ENCODE measurements around the gene HEPACAM2.

HEPACAM2 gene

DNA sequence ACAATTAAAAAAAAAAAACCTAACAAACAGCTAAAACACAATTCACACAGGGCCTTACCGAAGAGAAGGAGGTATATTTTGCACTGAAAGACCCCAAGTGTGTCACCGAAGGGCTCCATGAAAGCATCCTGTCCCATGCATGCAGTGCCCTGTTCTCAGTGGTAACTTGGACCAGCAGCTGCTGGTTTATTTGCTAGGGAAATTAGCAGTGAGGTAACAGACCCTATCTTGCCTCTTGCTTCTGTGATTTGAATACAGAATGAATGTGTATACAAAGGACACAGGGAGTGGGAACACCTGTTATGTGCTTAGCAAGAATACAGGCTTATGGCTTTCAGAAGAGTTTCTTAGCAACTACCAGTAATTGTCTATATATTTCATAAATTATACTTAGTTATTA, at the start of gene HEPACAM2:
HEPACAM2 (minus strand) TSS at position 160 of the 400 bp plus-strand sequence.
- no peak for DNase-seq (ENCODE audit: low read depth in 3 of 3)

DNA sequence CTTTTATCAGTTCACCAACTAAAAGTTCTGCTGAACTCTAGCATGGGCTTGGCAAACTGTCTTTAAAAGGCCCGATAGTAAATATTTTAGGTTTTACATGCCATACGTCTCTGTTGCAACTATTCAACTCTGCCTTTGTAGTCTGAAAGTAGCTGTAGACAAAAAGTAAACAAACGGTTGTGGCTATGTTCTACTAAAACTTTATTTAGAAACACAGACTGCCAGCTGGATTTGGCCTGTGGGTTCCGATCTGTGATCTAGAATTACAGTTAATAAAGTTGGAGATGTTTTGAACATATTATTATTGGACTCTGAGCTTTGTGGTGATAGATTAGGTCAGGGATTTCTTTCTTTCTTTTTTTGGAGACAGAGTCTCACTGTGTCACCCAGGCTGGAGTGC, 39.0 kb upstream of the HEPACAM2 start:
- DNase-seq (ENCODE audit: low read depth in 3 of 3): no peak

DNA sequence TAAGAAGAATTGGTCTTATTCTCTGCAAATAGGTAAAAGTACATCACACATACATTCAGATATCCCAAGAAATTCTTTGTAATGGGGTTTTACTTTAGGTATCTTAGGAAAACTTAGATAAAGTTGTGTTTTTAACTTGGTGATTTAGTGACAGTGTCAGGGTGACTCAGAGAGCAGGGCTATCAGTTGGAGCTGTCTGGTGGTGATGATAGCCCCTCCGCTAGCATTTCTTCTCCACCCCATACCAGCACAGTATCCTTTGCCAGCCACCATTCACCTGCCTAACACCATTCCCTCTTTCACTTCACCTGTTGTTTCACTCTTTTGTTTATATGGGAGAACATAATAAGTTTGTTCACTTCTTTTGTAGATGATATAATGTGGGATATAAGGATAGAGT, 36.3 kb upstream of the HEPACAM2 start:
- no peak for DNase-seq (ENCODE audit: low read depth in 3 of 3)

DNA sequence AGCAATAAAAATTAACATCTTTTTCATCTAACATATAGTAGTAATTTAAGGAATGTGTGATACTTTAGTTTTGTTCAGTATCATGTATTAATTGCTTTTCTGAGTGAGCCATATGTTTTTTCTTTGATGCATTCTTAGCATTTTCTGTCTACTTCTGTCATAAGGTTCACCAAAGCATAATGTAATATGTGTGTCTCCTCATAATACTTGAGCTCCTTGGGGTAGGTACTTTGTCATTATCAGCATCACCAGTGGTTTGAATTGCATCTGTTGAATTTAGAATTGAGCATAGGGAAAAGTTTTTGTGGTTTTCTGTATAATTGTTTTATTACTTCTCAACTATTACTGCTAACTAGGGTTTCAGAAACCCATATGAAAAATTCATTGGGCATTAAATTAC, 32.4 kb upstream of the HEPACAM2 start:
- DNase-seq (ENCODE audit: low read depth in 3 of 3): no peak

DNA sequence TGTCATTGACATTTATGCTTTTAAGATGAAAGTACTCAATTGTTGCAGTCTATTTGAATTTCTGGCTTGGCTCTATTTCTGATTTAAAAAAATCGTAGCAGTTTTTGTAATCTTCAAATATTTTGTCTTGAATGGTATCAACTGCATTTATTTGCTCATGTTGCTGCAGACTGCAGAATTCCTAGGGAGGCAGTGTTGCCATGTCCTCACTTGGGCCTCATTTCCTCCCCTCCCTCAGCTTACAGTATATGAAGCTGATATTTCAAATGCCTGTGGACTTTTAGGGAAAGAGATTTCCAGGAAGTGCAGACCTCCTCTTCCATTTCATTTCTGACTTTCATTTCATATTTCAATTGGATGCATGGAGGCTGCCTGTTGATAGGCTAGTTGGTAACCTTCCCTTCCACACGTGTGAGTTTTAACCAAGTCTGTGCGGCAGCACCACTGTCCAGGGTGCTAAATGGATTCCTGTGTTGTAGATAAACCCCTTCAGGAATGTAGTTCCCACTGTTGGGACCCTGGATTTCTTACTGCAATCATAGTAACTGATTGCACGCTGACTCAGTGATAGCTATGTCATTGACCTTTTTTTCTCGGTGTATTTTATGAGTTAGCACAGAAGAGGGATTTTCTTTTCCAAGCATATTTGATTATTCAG, 23.4 kb upstream of the HEPACAM2 start:
- DNase-seq (ENCODE audit: low read depth in 3 of 3): no peak

DNA sequence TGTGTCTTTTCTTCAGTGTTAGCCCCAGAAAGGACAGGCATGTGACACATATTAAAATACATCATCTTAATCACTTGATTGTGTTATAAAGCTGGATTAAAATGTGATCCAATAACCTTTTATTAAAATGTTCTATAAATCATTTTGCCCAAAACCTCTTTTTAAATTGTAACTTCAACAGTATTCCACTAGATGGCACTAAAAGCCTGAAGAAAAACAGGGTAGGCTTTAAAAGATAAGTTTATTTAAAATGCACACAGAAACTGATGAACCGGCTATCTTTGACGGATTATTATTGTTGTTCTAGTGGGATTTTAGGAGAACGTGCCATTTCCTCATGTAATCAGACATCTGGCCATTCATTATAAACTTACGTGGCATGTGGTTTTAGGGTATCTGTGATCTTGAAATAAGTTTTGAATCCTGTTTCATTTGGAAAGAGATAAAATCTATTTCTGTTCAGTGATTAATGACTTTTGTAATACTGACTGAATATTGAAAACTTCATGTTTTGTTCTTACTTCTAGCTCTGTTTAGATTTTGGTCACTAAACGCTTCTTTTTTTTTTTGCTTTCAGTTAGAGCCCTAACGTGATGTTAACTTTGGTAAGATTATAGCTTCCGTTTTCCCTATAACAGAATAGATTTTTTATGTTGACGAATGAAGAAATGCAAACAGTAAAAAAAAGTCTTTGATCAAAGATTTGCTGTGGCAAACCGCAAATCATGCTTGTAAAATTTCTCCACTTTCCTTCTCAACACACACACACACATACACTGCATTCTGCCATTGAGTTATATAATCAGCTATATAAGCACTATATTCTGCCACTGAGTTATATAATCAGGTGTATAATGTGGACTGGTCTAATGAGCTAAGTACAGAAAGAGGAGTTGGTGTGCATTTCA, 19.5 kb upstream of the HEPACAM2 start:
- DNase-seq (ENCODE audit: low read depth in 3 of 3): no peak

DNA sequence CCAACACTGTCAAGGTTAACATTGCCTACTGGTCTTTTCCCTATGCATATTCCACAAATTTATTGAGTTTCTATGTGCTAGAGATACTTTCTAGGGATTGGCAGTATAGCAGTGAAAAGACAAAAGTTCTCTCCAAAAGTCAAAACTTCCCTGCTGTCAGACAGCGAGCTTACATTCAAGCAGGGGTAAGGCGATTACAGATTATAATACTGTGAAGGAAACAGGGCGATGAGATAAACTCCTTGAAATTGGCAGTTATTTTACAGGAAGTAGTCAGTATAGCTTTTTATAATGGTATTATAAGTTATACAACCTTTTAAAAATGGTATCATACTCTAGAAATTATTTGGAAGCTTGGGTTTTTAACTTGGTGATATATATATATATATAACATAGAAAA, 15.8 kb upstream of the HEPACAM2 start:
- no peak for DNase-seq (ENCODE audit: low read depth in 3 of 3)

DNA sequence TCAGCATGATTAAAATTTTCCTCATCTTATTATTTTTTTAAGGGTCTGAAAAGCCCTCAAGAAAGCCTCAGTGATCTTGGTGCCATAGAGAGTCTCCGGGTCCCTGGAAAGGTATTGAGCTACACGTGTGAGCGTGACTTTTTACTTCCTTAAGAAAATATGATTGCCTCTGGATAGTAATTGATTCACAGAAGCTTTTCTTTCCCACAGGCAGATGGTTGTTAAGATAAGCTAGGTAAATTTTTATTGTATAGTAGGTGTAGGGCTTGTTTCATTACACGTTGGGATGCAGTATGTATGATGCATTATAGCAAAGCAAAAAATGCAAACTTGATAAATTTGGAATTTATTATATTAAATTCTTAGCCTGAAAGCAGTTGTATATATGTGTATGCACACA, 13.6 kb upstream of the HEPACAM2 start:
- DNase-seq (ENCODE audit: low read depth in 3 of 3): no peak

DNA sequence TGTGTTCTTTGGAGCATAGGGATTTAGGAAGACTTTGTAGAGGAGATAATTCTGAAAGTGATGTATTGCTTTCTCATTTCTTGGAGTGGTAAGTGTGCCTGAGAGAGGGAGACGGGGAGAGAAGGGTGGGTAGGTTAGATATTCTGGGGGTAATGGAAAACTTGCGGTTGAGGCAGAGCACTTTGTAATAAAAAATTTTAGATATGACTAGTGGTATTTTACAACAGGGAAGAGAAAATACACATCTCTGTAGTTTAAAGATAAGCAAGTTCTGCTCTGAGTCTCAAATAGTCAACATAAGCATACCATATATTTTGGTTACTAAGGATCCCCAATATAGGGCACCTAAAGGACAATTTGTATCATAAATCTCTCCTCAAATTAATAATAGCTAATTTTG, 12.5 kb upstream of the HEPACAM2 start:
- DNase-seq (ENCODE audit: low read depth in 3 of 3): no peak

DNA sequence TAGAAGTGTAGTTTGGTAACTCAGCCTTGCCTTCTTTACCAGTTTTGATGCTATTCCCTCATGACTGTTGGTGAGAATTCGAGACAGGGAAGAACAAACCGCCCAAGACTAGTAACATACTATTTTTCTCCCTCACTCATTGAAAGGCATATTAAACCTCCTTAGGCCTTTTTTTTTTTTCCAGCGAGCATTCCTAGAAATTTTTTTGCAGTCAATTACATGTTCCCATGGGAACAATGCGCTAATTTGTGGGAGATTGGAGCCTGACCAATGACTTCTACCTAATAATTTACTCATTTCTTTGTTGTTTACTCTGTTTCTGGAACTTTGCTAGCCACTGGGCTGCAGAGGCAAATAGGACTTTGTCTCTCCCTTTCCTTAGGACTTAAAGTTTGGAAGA, 11.9 kb upstream of the HEPACAM2 start:
- DNase-seq (ENCODE audit: low read depth in 3 of 3): no peak

DNA sequence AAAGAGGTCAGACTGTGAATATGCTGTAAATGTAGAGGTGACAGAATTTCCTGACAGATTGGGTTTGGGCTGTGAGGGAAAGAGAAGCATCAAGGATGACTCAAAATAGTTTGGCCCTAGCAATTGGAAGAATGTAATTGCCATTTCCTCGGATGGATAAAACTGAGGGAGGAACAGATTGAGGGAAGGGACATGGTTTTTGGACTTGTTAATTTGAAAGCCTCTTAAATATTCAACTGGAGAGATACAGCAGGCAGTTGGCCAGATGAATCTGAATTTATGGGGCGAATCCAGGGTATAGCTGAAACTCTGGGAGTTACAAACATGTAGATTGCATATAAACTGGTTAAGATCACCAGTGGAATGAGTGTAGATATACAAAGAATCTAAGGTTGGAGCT, 9.3 kb upstream of the HEPACAM2 start:
- DNase-seq (ENCODE audit: low read depth in 3 of 3): no peak

DNA sequence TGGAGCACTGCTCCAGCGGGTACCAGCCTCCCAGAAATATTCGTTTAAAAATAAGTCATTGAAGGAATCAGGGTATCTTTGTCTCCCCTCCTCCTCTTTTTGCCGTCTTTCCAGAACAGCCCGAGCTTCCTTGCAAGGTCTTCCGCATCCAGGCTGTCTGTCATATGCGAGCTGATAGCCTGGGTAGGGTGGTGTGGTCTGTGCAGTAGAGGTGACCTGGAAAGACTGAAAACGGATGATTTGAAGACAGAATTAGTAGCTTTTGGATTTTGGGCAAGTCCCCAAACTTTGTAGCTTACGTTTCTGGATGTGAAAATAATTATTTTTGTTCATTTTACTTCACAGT, 6.4 kb upstream of the HEPACAM2 start:
- DNase-seq (ENCODE audit: low read depth in 3 of 3): no peak

DNA sequence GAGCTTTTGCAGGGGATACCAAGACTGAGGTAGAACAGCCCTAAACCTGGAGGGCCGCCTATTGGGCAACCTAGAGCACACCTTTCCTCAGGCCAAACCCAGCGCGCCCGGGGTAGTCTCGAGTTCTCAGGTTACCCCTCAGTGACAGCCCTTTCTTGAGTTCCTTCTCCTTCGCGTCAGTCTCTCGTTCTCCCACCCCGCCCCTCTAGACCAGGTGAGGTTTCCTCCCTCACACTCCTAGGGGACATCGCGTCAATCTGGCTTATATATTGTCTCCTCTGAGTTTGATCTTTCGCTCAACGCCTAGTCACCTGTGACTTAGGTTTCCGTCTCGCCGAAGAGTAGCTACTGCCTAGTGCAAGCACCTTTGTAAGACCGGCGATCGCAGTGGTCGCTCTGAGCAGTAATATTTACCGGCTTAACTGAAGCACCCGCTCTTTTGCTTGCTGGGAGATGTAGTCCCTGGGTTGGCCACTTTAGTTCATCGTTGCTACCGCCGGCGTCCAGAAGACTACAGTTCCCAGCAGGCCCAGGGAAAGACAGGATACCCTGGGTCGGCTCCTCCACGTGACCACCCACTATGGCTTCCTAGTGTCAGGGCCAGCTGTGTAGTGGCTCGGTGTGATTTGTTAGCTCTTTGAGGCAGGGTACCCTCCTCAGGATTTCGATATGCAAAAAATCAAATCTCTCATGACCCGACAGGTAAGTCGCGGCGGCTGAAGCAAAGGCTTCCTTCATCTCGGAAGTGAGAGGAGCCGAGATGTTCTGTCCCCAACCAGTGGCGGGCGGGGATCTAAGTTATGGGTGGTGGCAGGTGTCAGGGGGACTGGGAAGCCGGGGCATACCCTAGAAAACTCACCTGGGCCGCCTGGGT, 5.8 kb upstream of the HEPACAM2 start, which contains the start of gene VPS50:
VPS50 (plus strand) TSS at position 568 of the 874 bp plus-strand sequence; CDS start at position 670, 102 bp downstream.
- DNase-seq (ENCODE audit: low read depth in 3 of 3): peak; percentile 75 to 88 (median 84)

DNA sequence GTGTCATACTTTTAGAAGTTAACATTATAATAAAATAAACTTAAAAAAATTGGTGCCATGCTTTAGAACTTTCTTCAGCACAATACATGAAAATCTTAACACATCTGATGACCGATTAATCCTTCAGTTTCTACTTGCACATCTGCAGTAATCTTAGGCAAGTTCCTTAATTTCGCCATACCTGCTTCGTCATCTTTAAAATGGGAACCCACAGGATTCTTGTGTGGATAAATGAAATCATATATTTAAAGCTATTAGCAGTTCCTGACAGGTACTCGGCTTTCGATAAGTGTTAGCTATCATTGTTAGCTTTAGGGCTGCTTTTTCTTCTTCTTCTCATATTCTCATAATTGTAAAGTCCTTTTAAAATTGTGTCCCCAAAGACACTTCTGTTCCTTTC, 5.0 kb upstream of the HEPACAM2 start:
- DNase-seq (ENCODE audit: low read depth in 3 of 3): no peak

DNA sequence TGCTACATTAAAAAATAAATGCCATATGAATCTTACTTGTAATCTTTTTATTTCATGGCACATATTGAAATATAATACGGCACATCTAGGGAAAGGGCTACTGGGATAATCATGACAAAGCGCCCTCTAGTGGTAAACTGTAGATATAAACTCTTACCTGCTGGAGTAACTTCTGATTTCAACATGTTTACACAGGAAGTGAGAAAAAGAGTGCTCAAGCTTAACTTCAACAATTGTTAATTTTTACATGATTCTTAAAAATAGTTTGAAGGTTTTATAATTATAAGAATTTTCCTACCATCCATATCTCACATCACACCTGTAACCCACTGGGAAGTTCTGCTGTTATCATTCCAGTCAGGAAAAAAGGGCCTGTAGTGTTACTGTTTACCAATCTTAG, 2.0 kb upstream of the HEPACAM2 start:
- no peak for DNase-seq (ENCODE audit: low read depth in 3 of 3)

DNA sequence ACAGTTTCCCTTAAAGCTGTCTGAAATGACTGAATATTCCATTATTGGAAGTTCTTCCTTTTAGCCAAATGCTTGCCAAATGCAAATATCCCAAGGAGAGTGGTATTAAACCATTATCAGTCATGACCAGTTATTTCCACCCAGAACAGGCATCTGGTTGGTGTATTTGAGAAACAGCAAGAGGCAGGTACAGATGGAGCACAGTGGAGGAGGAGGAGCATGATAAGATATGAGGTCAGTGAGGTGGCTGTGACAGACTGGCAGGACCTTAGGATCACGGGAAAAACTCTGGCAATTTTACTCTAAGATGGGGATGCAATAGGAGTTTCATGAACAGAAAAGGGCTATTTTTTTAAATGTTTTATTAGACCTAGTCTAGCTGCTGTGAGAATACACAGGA, 6.4 kb downstream of the HEPACAM2 start:
- no peak for DNase-seq (ENCODE audit: low read depth in 3 of 3)

DNA sequence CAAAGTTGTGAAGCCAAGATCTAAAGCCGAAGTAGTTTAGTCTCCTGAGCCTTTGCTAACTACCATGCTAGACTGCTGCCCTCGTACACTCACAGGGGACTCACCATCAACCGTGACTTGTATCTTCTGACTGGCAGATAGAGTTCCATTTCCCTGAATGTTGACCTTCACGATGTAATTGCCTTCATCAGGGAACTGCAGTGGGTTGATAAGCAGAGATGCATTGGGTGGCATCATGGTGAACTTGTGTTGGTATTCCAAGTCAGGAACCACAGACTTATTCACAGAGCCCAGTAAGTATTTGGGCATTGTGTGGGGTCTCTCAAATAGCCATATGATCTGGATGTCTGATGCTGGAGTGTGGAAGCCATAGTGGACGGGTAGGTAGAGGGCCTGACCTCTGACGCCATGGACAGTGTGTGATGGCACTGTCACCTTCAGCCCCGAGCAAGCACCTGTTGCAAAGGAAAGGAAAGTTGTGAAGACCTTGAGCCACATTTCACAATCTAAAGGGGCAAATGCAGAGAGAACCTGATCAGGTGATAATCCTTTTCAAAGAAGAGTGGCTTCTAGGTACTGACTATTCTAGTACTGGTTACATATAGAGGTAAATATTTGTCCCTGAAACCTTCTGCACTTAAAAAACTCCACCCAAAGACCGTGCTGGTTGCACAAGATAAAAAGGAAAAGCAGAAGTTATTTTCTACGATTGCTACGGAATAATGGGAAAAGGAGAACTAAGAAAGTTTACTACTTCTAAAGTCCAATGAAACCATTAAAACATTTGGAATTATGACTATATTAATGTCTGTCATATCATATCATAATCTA, 7.1 kb downstream of the HEPACAM2 start:
- DNase-seq (ENCODE audit: low read depth in 3 of 3): no peak

DNA sequence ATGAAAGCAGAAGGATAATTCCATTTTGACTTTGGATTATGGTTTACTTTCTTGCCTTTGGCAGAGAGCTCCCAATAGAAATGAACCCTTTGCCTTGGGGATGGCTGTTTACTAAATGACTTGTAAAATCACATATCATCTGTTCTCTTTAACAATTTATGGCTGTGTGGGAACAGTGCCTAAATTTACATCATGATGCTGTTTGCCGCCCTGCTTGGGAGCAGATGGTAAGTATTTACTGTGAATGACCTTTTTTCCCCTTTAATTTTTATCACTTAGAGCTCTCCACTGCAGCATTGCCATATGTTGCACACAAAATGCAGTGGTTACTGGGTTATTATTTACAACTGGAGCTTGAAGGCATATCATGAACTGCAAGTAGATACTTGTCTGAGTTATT, 13.4 kb downstream of the HEPACAM2 start:
- no peak for DNase-seq (ENCODE audit: low read depth in 3 of 3)

DNA sequence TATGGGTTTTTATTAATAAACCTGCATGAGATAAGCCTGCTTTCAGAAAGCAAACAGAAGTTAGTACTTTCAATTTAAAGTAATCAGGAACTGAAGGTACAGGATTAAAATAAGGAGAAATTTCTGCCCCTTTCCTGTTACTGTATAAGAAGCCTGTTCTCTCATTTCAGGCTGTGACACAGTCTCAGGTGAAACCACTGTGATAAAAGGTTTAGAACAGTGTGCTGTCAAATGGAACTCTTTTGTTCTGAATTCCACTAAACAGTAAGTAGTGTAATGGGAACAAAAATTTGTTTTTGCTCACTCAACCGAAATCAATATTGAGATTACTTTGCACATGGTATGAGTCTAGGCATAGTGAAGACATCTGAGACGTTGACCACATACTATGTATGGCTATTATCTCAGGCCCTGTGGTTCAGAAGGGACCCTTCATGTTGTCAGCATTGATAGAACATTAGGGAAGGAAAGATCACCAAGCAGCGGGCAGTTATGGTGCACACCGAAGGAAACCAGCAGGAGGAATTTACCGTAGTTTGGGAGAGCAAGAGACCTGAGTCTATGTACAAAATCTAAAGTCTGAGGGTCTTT, 14.9 kb downstream of the HEPACAM2 start:
- no peak for DNase-seq (ENCODE audit: low read depth in 3 of 3)

DNA sequence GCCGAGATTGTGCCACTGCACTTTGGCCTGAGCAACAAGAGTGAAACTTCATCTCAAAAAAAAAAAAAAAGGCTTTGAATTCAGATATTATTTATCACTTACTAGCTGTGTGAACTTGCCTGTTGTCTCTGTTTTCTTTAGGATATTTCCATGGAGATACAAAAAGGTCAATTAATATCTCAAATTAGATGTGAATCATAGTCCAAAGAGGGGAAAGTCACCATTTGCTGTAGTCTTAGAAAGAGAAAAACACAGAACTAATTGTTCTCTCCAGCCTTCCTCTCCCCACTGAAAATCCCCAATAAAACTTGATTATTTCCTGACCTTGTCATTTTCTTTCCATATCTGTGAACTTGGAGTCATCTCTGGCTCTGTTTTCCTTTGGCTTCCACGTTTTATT, 21.2 kb downstream of the HEPACAM2 start:
- DNase-seq (ENCODE audit: low read depth in 3 of 3): no peak

DNA sequence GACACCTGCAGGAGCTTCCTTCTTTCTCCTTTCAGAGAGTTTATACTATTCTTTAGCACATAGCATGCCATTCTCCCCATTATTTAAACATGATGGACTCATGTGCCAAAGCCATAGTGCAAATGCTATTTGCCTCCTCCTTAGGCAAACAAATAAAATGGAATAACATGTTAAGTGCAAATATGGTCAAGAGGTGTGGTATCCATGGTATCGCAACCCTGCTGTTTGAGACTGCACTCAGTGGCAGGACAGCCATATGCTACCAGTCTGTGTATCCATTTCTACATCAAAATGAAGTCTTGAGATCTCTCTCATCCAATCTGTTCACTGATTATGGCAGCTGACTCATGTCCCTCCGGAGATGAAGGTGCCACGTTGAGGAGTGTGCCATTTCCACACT, 22.8 kb downstream of the HEPACAM2 start:
- no peak for DNase-seq (ENCODE audit: low read depth in 3 of 3)

Measured in stimulated activated CD4-positive, alpha-beta T cell treated with anti-CD3 and anti-CD28 coated beads, TNF-alpha, amount 100 ng/mL, for 48 hours (primary cell).